Liver (tissue), 9 donors: ENCODE data around the gene TOMM40L. TPM values are rescaled to one million over a fixed set of nuclear protein-coding genes. Genes with fewer than 3 reads are reported as not detected.

Source experiments
- DNase-seq: peaks from one replicate; pipeline ENCODE4 v3.0.0-alpha.2; 2017; ENCODE audit warnings: low spot score
- H3K27ac ChIP-seq, 2 donors: one replicate each; pipeline ENCODE4 v1.7.0; 2013; ENCODE audit warnings: inconsistent platforms in 2 of 2, low read length in 2 of 2, control low read depth in 1 of 2, low read depth in 1 of 2, mild to moderate bottlenecking in 1 of 2
- H3K27me3 ChIP-seq, 4 donors: one replicate each; pipeline versions ENCODE4 v1.6.1 to v1.7.0; 2013; ENCODE audit warnings: low read length in 3 of 4, inconsistent platforms in 1 of 4, mild to moderate bottlenecking in 1 of 4, moderate library complexity in 1 of 4; ENCODE audit not compliant: control insufficient read depth in 4 of 4, insufficient read depth in 4 of 4
- H3K36me3 ChIP-seq, 4 donors: one replicate each; pipeline versions ENCODE4 v1.6.1 to v1.7.0; 2013; ENCODE audit warnings: low read length in 3 of 4, mild to moderate bottlenecking in 3 of 4, low read depth in 1 of 4, moderate library complexity in 1 of 4; ENCODE audit not compliant: control insufficient read depth in 4 of 4, insufficient read depth in 3 of 4
- H3K4me1 ChIP-seq, 4 donors: one replicate each; pipeline versions ENCODE4 v1.6.1 to v1.7.0; 2013; ENCODE audit warnings: low read length in 3 of 4, mild to moderate bottlenecking in 3 of 4, moderate library complexity in 1 of 4; ENCODE audit not compliant: control insufficient read depth in 4 of 4, insufficient read depth in 4 of 4
- H3K4me3 ChIP-seq, 3 donors: one replicate each; pipeline versions ENCODE4 v1.6.1 to v1.7.0; 2013; ENCODE audit warnings: low read length in 3 of 3, control low read depth in 1 of 3, low read depth in 1 of 3, mild to moderate bottlenecking in 1 of 3
- H3K9ac ChIP-seq, 2 donors: one replicate each; pipeline ENCODE4 v1.7.0; 2013; ENCODE audit warnings: low read length in 2 of 2, mild to moderate bottlenecking in 2 of 2, moderate library complexity in 2 of 2, control low read depth in 1 of 2, low read depth in 1 of 2
- H3K9me3 ChIP-seq, 4 donors: one replicate each; pipeline versions ENCODE4 v1.6.1 to v1.7.0; 2013; ENCODE audit warnings: low read length in 3 of 4; ENCODE audit not compliant: control insufficient read depth in 4 of 4
- FOXA1 ChIP-seq: IDR thresholded peaks from 2 replicates; pipeline ENCODE4 v1.6.1; 2016; ENCODE audit warnings: antibody characterized with exemption
- FOXA2 ChIP-seq: IDR thresholded peaks from 2 replicates; pipeline ENCODE4 v1.6.1; 2016; ENCODE audit warnings: antibody characterized with exemption
- GABPA ChIP-seq, 2 donors: IDR thresholded peaks in 1 of 2; conservative IDR thresholded peaks in 1 of 2; 2 replicates each; pipeline ENCODE4 v1.6.1; 2016; ENCODE audit warnings: antibody characterized with exemption in 2 of 2, mild to moderate bottlenecking in 1 of 2, moderate library complexity in 1 of 2
- HNF4G ChIP-seq: IDR thresholded peaks from 2 replicates; pipeline ENCODE4 v1.6.1; 2016; ENCODE audit warnings: antibody characterized with exemption
- RAD21 ChIP-seq, 2 donors: IDR thresholded peaks; 2 replicates each; pipeline ENCODE4 v1.6.1; 2016; ENCODE audit warnings: antibody characterized with exemption in 2 of 2, mild to moderate bottlenecking in 2 of 2
- SP1 ChIP-seq: IDR thresholded peaks from 2 replicates; pipeline ENCODE4 v1.6.1; 2018; ENCODE audit warnings: antibody characterized with exemption, mild to moderate bottlenecking
- WGBS: extraction: QIAGEN DNeasy Blood & Tissue Kit; methylation state at CpG from one replicate; pipeline ENCODE4 v1.1.7; 2013; 5-methylcytosine and 5-hydroxymethylcytosine counted together
- polyA plus RNA-seq, 2 donors: library from polyadenylated mRNA; stranded (reverse) in 1 of 2; unstranded in 1 of 2; fragments of 200-250 nt in 1 of 2; fragments of >200 nt in 1 of 2; fragmentation: Nextera tagmentation in 1 of 2; extraction: Ambion mirVana in 1 of 2; gene quantifications; one replicate each; pipeline versions ENCODE4 v1.2.1 to v1.2.3, GENCODE V29; 2013 to 2015
- total RNA-seq, 2 donors: library from RNA; depleted of rRNA; stranded (reverse); fragments of >200 nt; gene quantifications; one replicate each; pipeline ENCODE4 v1.2.3, GENCODE V29; 2014
- TF ChIP-seq, protein P1 (sequence below): fragments of 150-350 bp; IDR thresholded peaks from 2 replicates; pipeline ENCODE4 v1.5.1; 2017; ENCODE audit warnings: improper control_type of control experiment, low read depth, low read length; ENCODE audit not compliant: missing input control
- TF ChIP-seq, protein P2 (sequence below): IDR thresholded peaks from 2 replicates; pipeline ENCODE4 v1.6.1; 2016; ENCODE audit warnings: antibody characterized with exemption
- TF ChIP-seq, protein P3 (sequence below): IDR thresholded peaks from 2 replicates; pipeline ENCODE4 v1.6.1; 2016; ENCODE audit warnings: antibody characterized with exemption
- TF ChIP-seq, protein P4 (sequence below): IDR thresholded peaks from 2 replicates; pipeline ENCODE4 v1.6.1; 2016; ENCODE audit warnings: antibody characterized with exemption, mild to moderate bottlenecking
- donor health status: healthy.
- donor health status: healthy.
- donor health status: healthy.
- donor health status: healthy.
- donor health status: healthy.

TOMM40L gene
- total and polyA plus RNA-seq, 4 donors, result 6.7 to 10.5 (median 8.9) TPM

DNA sequence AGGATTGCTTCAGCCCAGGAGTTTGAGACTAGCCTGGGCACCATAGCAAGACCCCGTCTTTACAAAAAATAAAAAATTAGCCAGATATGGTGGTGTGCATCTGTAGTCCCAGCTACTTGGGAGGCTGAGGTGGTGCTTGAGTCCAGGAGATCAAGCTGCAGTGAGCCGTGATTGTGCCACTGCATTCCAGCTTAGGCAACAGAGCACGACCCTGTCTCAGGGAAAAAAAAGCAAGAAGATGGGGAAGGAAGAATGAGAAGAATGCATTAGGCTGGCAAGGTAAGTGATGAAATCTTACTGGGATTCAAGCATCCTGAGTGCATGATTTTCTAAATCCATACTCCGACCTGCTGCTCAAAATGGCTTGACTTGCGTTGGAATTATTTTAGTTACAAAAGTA lies 39.4 kb downstream of the TOMM40L start:
- peaks cover 0 to 4% (median 0%) of the 10 kb centered on the region in 4 donors for H3K4me1 ChIP-seq
- H3K9me3 ChIP-seq, result no peaks in the 10 kb centered on the region
- DNase-seq, result no peak
- no peak overlapping the region for H3K4me3 ChIP-seq
- no peaks in the 10 kb centered on the region for H3K36me3 ChIP-seq
- H3K27ac ChIP-seq, result no peak overlapping the region
- H3K27me3 ChIP-seq, result no peaks in the 10 kb centered on the region
- TF ChIP-seq, protein P1, sequence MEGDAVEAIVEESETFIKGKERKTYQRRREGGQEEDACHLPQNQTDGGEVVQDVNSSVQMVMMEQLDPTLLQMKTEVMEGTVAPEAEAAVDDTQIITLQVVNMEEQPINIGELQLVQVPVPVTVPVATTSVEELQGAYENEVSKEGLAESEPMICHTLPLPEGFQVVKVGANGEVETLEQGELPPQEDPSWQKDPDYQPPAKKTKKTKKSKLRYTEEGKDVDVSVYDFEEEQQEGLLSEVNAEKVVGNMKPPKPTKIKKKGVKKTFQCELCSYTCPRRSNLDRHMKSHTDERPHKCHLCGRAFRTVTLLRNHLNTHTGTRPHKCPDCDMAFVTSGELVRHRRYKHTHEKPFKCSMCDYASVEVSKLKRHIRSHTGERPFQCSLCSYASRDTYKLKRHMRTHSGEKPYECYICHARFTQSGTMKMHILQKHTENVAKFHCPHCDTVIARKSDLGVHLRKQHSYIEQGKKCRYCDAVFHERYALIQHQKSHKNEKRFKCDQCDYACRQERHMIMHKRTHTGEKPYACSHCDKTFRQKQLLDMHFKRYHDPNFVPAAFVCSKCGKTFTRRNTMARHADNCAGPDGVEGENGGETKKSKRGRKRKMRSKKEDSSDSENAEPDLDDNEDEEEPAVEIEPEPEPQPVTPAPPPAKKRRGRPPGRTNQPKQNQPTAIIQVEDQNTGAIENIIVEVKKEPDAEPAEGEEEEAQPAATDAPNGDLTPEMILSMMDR, result no peak
- TF ChIP-seq, protein P2, sequence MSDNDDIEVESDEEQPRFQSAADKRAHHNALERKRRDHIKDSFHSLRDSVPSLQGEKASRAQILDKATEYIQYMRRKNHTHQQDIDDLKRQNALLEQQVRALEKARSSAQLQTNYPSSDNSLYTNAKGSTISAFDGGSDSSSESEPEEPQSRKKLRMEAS, result no peak
- TF ChIP-seq FOXA1, result no peak
- TF ChIP-seq, protein P3, sequence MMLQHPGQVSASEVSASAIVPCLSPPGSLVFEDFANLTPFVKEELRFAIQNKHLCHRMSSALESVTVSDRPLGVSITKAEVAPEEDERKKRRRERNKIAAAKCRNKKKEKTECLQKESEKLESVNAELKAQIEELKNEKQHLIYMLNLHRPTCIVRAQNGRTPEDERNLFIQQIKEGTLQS, result no peak
- 93% methylated on average over 5 of the region's 5 CpGs for WGBS
- no peak overlapping the region for H3K9ac ChIP-seq

DNA sequence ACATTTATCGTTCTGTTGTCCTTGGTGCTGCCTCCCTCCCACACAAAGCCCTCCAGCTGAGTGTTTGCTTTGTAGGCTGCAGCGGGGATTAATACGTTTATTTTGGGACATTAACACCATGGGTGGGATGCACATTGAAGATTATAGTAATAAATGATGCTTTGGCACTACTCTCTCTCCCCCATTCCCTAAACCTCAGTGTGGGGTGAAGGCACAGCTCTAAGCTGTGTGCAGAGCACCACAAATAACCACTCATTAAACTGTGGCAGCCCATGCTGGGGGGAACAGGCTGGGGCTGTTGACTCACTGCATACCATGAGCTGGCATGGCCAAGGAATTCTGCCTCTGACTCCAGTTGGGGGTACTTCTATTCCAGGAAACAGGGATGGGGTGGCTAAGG lies 40.3 kb downstream of the TOMM40L start:
- H3K27ac ChIP-seq, result no peak overlapping the region
- DNase-seq, result no peak
- no peaks in the 10 kb centered on the region for H3K27me3 ChIP-seq
- no peak overlapping the region for H3K4me3 ChIP-seq
- no peak overlapping the region for H3K9ac ChIP-seq
- peaks cover 0 to 2% (median 0%) of the 10 kb centered on the region in 4 donors for H3K4me1 ChIP-seq
- no peaks in the 10 kb centered on the region for H3K9me3 ChIP-seq
- TF ChIP-seq, protein P1, result no peak
- WGBS, result 72% methylated on average over 3 of the region's 3 CpGs
- no peaks in the 10 kb centered on the region for H3K36me3 ChIP-seq

DNA sequence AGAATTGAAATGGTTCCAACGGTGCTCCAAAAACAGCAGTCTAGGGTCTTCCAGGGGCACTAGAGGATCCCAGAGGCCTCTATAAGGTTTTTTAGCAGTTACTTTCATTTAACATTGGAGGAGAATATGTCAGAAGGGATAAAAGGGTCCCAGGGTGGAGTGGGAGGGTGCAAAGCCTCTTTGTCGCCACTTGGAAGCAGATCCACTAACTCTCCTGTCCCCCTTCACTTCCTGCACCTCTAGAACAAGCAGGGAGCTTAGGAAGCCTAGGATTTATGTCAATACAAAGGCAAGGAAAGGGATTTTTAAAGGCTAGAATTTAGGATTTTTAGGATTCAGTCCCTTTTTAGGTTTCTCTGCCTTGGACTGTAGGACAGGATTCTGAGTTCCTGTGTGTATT lies 41.0 kb downstream of the TOMM40L start:
- no peaks in the 10 kb centered on the region for H3K9me3 ChIP-seq
- TF ChIP-seq, protein P4, sequence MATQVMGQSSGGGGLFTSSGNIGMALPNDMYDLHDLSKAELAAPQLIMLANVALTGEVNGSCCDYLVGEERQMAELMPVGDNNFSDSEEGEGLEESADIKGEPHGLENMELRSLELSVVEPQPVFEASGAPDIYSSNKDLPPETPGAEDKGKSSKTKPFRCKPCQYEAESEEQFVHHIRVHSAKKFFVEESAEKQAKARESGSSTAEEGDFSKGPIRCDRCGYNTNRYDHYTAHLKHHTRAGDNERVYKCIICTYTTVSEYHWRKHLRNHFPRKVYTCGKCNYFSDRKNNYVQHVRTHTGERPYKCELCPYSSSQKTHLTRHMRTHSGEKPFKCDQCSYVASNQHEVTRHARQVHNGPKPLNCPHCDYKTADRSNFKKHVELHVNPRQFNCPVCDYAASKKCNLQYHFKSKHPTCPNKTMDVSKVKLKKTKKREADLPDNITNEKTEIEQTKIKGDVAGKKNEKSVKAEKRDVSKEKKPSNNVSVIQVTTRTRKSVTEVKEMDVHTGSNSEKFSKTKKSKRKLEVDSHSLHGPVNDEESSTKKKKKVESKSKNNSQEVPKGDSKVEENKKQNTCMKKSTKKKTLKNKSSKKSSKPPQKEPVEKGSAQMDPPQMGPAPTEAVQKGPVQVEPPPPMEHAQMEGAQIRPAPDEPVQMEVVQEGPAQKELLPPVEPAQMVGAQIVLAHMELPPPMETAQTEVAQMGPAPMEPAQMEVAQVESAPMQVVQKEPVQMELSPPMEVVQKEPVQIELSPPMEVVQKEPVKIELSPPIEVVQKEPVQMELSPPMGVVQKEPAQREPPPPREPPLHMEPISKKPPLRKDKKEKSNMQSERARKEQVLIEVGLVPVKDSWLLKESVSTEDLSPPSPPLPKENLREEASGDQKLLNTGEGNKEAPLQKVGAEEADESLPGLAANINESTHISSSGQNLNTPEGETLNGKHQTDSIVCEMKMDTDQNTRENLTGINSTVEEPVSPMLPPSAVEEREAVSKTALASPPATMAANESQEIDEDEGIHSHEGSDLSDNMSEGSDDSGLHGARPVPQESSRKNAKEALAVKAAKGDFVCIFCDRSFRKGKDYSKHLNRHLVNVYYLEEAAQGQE, result no peak
- TF ChIP-seq SP1 (no peak), GABPA (IDR thresholded peaks at IDR 0.05 in 1 of 2, conservative IDR thresholded peaks at IDR 0.05 in 1 of 2) (no peak), HNF4G (no peak), FOXA2 (no peak), RAD21 (IDR thresholded peaks at IDR 0.05) (no peak)
- H3K27ac ChIP-seq, result no peak overlapping the region
- no peaks in the 10 kb centered on the region for H3K36me3 ChIP-seq
- H3K4me1 ChIP-seq, result no peaks in the 10 kb centered on the region
- DNase-seq, result no peak
- H3K27me3 ChIP-seq, result no peaks in the 10 kb centered on the region
- no peak overlapping the region for H3K9ac ChIP-seq
- no peak overlapping the region for H3K4me3 ChIP-seq
- WGBS, result 90% methylated on average over 2 of the region's 2 CpGs
